Panc1 (cell line): Measurements from ENCODE around the gene CD79A.

Experiments used
- POLR2AphosphoS5 ChIP-seq: IDR thresholded peaks from 2 replicates; pipeline ENCODE4 v1.6.1; 2012; ENCODE audit warnings: mild to moderate bottlenecking, low read depth, low read length, moderate library complexity
- SIN3A ChIP-seq: IDR thresholded peaks from 2 replicates; pipeline ENCODE4 v1.6.1; 2012; ENCODE audit warnings: low read depth, mild to moderate bottlenecking, low read length, moderate library complexity, borderline replicate concordance; ENCODE audit not compliant: insufficient read depth
- TCF7L2 ChIP-seq: IDR thresholded peaks from 2 replicates; pipeline ENCODE4 v1.6.1; 2011; ENCODE audit warnings: mild to moderate bottlenecking, low read depth, low read length, inconsistent platforms
- TF ChIP-seq, protein P1 (sequence below): fragments of 450-650 bp; IDR thresholded peaks from 2 replicates; pipeline ENCODE4 v1.5.1; 2017; ENCODE audit warnings: mild to moderate bottlenecking

DNA sequence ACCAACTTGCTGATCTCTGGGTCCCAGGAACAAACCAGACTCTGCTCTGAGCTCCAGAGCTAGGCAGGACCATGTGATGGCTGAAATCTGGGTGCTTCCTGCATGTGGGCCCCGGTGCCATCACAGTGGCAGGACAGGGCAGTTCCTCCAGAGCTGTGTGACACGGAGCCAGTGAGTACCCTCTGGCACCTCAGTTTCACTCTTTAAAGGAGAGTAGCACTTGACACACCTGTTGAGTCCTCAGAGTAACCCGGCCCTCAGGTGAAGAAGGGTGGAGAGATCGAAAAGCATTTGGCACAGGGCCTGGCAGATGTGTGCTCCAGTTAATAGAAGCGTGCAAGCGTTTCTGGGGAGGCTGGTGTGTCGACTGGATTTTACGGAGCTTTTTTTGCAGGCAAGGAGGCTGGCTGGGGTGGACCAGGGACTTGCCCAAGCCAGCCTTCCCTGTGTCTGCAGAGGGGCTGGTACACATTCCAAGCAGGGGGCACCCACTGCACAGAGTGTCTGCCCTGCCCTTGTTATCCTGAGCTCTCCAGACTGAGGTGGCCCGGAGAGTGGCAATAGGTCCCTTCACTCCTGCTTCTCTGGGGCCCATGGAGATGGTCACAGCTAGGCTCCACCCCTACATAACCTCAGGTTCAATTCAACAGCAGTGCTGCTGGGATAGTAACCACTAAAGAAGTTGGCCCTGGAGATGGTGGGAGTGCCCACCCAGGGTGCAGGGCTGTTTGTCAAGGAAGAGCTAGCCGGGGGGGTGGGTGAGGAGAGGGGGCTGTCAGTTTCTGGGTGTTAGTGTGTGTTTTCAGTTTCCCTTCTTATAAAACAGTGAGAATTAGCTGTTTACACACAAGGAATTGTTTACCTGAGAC lies 8.7 kb upstream of the CD79A start:
- TF ChIP-seq, protein P1, sequence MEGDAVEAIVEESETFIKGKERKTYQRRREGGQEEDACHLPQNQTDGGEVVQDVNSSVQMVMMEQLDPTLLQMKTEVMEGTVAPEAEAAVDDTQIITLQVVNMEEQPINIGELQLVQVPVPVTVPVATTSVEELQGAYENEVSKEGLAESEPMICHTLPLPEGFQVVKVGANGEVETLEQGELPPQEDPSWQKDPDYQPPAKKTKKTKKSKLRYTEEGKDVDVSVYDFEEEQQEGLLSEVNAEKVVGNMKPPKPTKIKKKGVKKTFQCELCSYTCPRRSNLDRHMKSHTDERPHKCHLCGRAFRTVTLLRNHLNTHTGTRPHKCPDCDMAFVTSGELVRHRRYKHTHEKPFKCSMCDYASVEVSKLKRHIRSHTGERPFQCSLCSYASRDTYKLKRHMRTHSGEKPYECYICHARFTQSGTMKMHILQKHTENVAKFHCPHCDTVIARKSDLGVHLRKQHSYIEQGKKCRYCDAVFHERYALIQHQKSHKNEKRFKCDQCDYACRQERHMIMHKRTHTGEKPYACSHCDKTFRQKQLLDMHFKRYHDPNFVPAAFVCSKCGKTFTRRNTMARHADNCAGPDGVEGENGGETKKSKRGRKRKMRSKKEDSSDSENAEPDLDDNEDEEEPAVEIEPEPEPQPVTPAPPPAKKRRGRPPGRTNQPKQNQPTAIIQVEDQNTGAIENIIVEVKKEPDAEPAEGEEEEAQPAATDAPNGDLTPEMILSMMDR: no peak
- no peak for TF ChIP-seq SIN3A
- TF ChIP-seq POLR2AphosphoS5: no peak
- no peak for TF ChIP-seq TCF7L2
